GM12801 (cell line): Measurements from ENCODE around the gene PTCHD1.

ENCODE experiments used
- CTCF ChIP-seq: IDR thresholded peaks from one replicate; pipeline ENCODE4 v1.5.1; 2011; ENCODE audit warnings: control low read depth; ENCODE audit not compliant: insufficient read length; ENCODE audit errors: extremely low read depth

PTCHD1 gene

GRCh38 chrX:23334848-23335599, at the start of gene PTCHD1:
TSS of gene PTCHD1 (plus strand) at chrX:23334849. CDS start at chrX:23334876, 27 bp downstream.
- TF ChIP-seq CTCF, result no peak

- TF ChIP-seq CTCF, result no peak
Observed at GRCh38 chrX:23286731-23287130, 47.9 kb upstream of the PTCHD1 start.

- no peak for TF ChIP-seq CTCF
Observed at GRCh38 chrX:23287191-23287725, 47.4 kb upstream of the PTCHD1 start.

GRCh38 chrX:23292354-23292987, 42.2 kb upstream of the PTCHD1 start:
- no peak for TF ChIP-seq CTCF

GRCh38 chrX:23292988-23293651, 41.5 kb upstream of the PTCHD1 start:
- no peak for TF ChIP-seq CTCF

GRCh38 chrX:23304881-23305280, 29.8 kb upstream of the PTCHD1 start:
- TF ChIP-seq CTCF, result no peak

GRCh38 chrX:23311731-23312130, 22.9 kb upstream of the PTCHD1 start:
- TF ChIP-seq CTCF, result no peak
